Sigmoid colon (tissue), 3 donors: Measurements from ENCODE around the gene SLC16A12.

Experiments
- CTCF ChIP-seq, 4 experiments: fragments of 450-650 bp in 3 of 4; fragments of 200-600 bp in 1 of 4; IDR thresholded peaks; one replicate each; pipeline ENCODE4 v1.5.1; 2016 to 2019; ENCODE audit warnings: antibody characterized with exemption in 4 of 4, mild to moderate bottlenecking in 3 of 4, moderate library complexity in 2 of 4
- POLR2A ChIP-seq, 2 donors: fragments of 450-650 bp; IDR thresholded peaks; one replicate each; pipeline ENCODE4 v1.6.1; 2016; ENCODE audit warnings: antibody characterized with exemption in 2 of 2, mild to moderate bottlenecking in 2 of 2, moderate library complexity in 2 of 2

- TF ChIP-seq CTCF (IDR thresholded peaks at IDR 0.05) (no peak), POLR2A (IDR thresholded peaks at IDR 0.05) (no peak)
These were observed 16.2 kb downstream of the SLC16A12 start for GRCh38 chr10:89518876-89519842.
